OCI-LY1 (cell line): ENCODE measurements around the gene RGMA.

Experiments
- CTCF ChIP-seq: fragments of 200-600 bp; sonication (generic), shearing (Covaris generic); IDR thresholded peaks from 2 replicates; pipeline ENCODE4 v1.5.1; 2017; ENCODE audit warnings: mild to moderate bottlenecking, antibody characterized with exemption, low read length, moderate library complexity, mixed read lengths
- EZH2 ChIP-seq: fragments of 200-600 bp; sonication (generic), shearing (Covaris generic); IDR thresholded peaks from 2 replicates; pipeline ENCODE4 v1.8.0; 2017; ENCODE audit warnings: borderline replicate concordance, mixed run types, mild to moderate bottlenecking, antibody characterized with exemption, low read length, moderate library complexity, mixed read lengths

- TF ChIP-seq CTCF (no peak), EZH2 (no peak)
Observed at GRCh38 chr15:93007994-93008393, 81.0 kb downstream of the RGMA start.
